Prostate gland (tissue), 2 donors: ENCODE results near the gene KLHL29.

Experiments used
- POLR2A ChIP-seq: fragments of 450-650 bp; IDR thresholded peaks from one replicate; pipeline ENCODE4 v1.6.1; 2016; ENCODE audit warnings: antibody characterized with exemption, mild to moderate bottlenecking
- TF ChIP-seq, protein P1 (sequence below), 4 experiments: fragments of 200-600 bp in 2 of 4; fragments of 450-650 bp in 2 of 4; sonication (generic) in 2 of 4; IDR thresholded peaks; 1 replicate in 3 of 4; 2 replicates in 1 of 4; pipeline ENCODE4 v1.5.1; 2016 to 2019; ENCODE audit warnings: antibody characterized with exemption in 4 of 4, mild to moderate bottlenecking in 2 of 4, moderate library complexity in 2 of 4

DNA sequence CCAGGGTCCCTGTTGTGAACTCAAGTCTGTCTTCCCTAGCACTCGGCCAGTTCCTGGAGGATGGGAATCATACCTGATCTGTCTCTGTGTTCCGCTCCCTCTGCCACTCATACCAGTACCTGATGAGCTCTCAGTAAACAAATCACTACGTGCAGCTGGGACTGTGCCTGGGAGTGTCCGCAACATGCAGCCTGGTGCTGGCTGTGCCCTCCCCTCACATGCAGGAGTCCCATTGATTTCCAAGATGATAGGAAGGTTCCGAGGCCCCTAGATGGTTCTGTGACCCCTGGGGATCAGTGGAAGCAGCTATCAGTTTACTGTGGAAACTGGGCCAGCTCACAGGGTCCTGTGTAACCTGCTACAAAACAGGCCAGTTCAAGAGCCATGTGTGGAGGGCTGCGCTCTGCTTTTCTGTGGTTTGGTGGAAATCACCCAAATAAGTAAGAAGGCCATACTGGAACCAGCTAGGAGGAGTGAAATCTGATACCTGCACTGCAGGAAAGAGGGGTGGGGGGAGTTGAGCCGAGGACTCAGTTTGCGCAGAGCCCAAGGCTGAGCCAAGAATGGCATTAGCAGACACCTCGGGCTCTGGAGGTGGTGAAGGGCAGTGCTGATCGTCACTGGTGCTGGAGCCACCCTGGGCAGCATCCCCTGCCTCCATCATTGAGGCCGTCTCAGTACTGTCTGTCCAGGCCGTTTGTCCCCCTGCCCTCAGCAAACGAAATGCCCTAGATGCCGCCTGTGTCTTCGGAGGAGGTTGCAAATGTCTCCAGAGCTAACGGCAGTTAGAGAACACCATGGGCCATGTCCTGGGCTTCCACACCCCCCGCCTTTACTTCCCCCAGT, 93.3 kb downstream of the KLHL29 start:
- no peak for TF ChIP-seq POLR2A
- TF ChIP-seq, protein P1, sequence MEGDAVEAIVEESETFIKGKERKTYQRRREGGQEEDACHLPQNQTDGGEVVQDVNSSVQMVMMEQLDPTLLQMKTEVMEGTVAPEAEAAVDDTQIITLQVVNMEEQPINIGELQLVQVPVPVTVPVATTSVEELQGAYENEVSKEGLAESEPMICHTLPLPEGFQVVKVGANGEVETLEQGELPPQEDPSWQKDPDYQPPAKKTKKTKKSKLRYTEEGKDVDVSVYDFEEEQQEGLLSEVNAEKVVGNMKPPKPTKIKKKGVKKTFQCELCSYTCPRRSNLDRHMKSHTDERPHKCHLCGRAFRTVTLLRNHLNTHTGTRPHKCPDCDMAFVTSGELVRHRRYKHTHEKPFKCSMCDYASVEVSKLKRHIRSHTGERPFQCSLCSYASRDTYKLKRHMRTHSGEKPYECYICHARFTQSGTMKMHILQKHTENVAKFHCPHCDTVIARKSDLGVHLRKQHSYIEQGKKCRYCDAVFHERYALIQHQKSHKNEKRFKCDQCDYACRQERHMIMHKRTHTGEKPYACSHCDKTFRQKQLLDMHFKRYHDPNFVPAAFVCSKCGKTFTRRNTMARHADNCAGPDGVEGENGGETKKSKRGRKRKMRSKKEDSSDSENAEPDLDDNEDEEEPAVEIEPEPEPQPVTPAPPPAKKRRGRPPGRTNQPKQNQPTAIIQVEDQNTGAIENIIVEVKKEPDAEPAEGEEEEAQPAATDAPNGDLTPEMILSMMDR (IDR thresholded peaks at IDR 0.05): no peak
